GM19043 (cell line): Measurements from ENCODE around the gene KRTAP12-1.

Experiments used
- ATAC-seq: cut with Tn5 transposase; IDR thresholded peaks from one replicate; pipeline ENCODE4 v1.9.1; 2021; ENCODE audit warnings: low read depth; ENCODE audit not compliant: unreplicated experiment

The KRTAP12-1 gene

GRCh38 chr21:44681861-44682579 lies at the start of gene KRTAP12-1:
Gene KRTAP12-1, minus strand, starts transcription at chr21:44682163. Its CDS starts 40 bp downstream, at chr21:44682123.
- no peak for ATAC-seq

- ATAC-seq = no peak
Observed at GRCh38 chr21:44730951-44731579, 49.1 kb upstream of the KRTAP12-1 start.

DNA sequence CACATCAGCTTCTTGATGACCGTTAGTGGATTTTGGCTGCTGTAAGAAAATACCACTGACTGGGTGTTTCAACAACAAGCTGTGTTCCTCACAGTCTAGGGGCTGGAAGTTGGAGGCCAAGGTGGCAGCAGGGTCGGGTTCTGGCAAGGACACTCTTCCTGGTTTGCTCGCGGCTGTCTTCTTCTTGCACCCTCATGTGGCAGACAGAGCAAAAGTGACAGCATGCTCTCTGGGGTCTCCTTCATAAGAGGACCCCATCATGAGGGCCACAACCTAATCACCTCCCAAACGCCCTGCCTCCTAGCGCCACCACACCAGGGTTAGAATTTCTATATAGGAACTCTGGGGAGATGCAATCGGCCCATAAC lies 48.0 kb upstream of the KRTAP12-1 start:
- no peak for ATAC-seq

DNA sequence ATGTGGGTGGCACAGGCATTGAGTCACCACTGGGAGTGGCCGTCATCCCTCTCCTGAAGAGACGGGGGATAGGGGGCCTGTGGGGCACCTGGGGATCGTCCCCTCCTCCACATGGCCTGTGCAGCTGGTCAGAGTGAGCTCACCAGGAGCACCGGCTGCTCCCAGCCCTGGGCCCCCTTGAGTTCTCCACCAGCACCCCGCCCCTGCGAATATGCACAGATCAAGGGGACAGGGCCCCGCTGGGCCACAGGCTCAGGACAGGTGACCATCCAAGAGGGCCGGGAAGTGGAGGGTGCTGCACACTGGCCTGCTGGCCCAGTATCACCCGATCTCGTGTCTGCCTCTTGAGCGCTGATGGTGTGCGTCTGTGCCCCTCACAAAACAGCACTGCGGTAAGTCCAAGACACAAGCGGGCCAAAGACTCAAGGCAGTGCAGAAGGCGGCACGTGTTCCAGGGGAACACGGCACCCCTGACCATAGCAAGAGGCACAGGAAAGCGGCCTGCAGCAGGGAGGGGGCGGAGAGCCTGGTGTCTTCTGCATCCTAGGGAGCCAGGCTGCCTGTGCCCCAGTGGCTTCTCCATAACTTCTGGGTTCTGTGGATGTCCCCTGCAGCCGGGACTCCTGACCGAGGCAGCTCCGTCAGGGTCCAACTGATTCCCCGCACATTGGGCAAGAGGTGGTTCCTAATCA lies 47.5 kb upstream of the KRTAP12-1 start:
- ATAC-seq = no peak

DNA sequence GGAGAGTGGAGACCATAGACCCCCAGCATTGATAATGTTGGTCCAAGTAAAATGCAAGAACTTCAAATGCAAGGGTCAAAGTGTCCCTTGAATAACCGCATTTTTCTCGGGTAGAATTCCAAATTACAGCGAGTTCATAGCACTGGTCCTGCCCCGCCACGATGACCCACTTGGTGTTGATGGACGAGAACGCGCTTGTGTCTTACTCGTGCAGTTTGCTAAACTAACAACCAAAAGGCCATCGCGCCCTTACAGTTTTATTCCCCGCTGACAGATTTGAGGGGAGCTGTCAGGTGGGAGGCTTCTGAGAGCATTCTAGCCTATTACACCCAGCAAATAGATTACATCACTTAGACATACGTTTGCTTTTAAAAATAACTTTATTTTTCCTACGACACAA lies 46.8 kb upstream of the KRTAP12-1 start:
- ATAC-seq = no peak

GRCh38 chr21:44727757-44728156 lies 45.8 kb upstream of the KRTAP12-1 start:
- no peak for ATAC-seq

DNA sequence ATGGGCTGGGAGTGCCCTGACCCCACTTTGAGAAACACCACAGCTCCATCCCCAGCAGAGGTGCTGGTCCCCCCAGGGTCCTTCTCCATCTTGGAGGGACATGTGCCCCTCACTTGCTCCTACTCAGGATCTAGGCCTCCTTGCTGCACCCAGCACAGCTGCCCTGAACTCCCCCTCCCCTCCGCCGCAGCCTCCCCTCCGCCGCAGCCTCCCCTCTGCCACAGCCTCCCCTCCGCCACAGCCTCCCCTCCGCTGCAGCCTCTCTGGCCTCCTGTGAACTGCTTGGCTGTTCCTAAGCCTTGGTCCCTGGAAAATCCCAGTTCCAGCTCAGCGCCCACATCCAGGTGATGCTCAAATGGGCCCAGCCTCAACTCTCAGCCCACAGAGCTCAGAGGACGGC lies 45.4 kb upstream of the KRTAP12-1 start:
- ATAC-seq = no peak

DNA sequence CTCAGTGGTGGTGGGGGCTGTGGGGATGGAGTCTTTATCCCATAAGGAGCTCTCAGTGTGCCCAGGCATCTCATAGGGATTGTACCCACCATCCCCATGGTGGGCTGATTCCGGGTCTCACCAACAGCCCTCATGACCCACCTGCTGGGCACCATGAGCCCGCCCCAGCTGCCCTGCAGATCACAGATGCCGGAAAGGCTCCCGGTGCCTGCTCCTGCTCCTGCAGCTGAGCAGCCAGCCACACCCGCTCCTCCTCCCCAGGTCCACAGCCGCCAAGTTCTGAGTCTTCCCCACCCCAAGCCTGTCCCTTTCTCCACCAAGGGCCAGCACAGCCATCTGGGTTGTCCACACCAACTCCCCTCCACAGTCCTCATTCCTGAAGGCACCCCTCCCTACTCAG lies 44.9 kb upstream of the KRTAP12-1 start:
- no peak for ATAC-seq

- ATAC-seq = no peak
Observed at GRCh38 chr21:44724926-44725325, 43.0 kb upstream of the KRTAP12-1 start.

DNA sequence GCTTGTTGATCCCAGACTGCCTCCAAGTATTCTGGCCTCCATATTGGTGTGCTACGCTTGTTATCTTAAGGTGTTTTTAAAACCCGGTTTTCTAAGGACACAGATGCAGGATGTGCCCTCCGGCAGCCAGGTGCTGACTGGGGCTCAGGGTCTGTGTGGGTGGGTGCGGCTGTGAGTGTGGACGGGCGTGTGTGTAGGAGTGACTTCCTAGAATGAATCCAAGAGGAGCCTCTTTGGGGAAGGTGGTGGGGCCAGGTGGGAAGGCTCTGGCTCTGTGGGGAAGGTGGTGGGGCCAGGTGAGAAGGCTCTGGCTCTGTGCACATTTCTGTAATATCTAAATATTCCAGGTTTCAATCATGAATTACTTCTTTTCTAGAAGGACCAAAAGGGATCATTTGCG lies 42.2 kb upstream of the KRTAP12-1 start:
- ATAC-seq = no peak

GRCh38 chr21:44723177-44724131 lies 41.5 kb upstream of the KRTAP12-1 start:
- no peak for ATAC-seq

GRCh38 chr21:44722731-44723130 lies 40.8 kb upstream of the KRTAP12-1 start:
- no peak for ATAC-seq

DNA sequence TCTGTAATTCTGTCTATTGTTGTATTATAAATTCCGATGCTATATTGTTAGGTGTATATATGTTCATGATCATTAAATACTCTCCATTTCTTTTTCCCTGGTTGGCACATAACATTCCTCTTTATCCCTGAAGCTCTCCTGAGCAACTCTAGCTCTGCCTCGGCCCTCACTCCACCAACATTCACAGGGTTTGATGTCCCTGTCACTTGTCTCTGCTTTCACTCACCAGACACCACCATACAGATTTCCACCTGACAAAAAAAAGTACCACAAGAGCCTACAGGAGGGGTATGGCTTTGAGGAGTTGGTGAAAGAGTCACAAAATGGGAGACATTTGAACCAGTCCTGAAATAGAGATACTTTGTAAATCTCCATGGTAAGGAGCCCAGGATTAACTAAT lies 38.2 kb upstream of the KRTAP12-1 start:
- ATAC-seq = no peak

DNA sequence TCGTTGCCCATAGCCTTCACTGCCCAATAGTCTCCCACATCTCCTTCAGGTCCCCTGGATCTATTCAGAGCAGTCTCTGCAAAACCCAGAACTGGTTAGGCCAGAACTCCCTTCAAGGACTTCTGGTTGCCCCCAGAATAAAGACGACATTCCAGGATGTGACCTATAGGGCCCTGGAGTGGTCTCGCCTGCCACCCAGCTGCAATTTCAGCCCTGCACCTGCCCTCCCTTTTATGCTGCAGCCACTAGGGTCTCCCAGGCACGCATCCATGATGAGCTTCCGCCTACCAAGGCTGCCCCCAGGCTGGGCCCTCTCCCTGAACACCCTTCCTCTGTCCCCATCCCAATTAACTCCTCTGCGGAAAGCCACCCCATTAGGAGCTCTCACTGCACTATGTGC lies 36.6 kb upstream of the KRTAP12-1 start:
- ATAC-seq = no peak

- ATAC-seq = no peak
Observed at GRCh38 chr21:44718093-44718492, 36.1 kb upstream of the KRTAP12-1 start.

GRCh38 chr21:44716984-44717383 lies 35.0 kb upstream of the KRTAP12-1 start:
- ATAC-seq = no peak

GRCh38 chr21:44714905-44715304 lies 32.9 kb upstream of the KRTAP12-1 start:
- no peak for ATAC-seq

GRCh38 chr21:44713846-44714245 lies 31.9 kb upstream of the KRTAP12-1 start:
- ATAC-seq = no peak

DNA sequence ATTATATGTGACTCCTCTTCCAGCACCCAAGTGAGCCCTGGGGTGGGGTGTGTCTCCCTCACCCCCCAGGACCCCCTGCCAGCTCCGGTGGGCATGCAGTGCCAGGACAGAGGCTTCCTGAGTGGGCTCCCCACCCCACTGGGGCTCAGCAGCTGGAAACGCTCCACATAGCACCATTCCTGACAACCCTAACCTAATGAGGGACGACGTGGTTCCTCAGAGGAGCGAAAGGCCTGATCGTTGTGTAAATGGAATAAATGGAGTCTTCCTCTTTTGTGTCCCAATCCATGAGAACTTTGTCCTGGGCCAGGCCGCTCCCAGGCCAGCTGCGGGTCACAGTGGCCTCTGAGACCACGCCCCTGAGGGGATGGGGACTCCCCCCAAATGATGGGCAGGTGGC lies 31.2 kb upstream of the KRTAP12-1 start:
- no peak for ATAC-seq

DNA sequence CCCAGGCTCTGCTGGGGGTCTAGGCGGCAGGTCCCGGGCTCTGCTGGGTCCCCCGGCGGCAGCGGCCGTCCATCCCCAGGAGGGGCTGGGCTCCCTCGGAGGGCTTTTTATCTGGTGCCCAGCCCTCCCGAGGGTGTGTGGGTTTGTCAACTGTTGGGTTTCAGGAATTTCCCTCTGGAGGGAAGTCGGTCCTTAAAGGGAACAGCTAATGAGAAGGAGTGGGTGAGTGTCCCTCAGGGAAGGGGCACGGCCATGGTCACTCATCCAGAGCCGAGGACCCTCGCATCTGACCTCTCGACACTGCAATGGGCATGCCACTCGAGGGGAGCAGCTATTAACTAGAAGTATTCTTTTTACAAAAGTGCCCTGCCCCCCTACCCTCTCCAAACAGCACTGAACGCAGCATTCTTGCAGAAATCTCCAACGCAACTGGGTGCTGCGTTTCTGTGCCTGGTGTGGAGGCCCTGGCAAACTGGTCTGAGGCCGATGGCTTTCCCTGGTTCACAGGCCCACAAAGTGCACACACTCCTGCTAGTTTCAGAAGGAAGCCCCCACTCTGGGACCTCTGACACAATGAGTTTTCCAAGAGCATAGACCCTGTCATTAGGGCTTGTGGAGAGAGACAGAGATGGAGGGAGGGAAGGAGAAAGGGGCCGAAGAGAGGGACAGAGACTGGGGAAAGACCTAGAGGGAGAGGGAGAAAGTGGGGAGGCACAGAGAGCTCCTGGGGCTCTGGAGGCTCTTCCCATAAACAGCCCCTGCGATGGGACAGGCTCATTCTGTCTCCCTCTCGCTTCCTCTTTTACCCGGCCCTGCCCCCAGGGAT lies 30.5 kb upstream of the KRTAP12-1 start:
- no peak for ATAC-seq
